Caco-2 (cell line): ENCODE data around the gene CIPC. TPM values are rescaled to one million over a fixed set of nuclear protein-coding genes. Genes with fewer than 3 reads are reported as not detected.

Source experiments
- BruUV-seq: library from RNA; stranded (reverse); fragments of 400-500 nt; replicated peaks from 2 replicates; lab custom pipeline; 2021; lab: Mats Ljungman, UMichigan
- CTCF ChIA-PET: fragments of 300-600 bp; sonication (Branson Sonifier 250); formaldehyde crosslinking; loops from one replicate; lab custom pipeline; 2022; ENCODE audit warnings: antibody characterized with exemption; lab: Charles Lee
- POLR2A ChIA-PET: fragments of 300-600 bp; sonication (Branson Sonifier 250); formaldehyde crosslinking; loops from one replicate; lab custom pipeline; 2022; ENCODE audit warnings: antibody characterized with exemption; lab: Charles Lee
- DNase-seq, 2 experiments: peaks; one replicate each; pipeline versions ENCODE4 v3.0.0 to v3.0.0-alpha.2; 2020 to 2022
- H3K27me3 ChIP-seq: replicated peaks from 2 replicates; pipeline ENCODE4 v1.6.0; 2011; ENCODE audit warnings: low read length; ENCODE audit not compliant: control insufficient read depth, insufficient read depth
- H3K36me3 ChIP-seq: 2 replicates; pipeline ENCODE4 v1.5.1; 2011; ENCODE audit warnings: low read length; ENCODE audit not compliant: control insufficient read depth, insufficient read depth
- H3K4me1 ChIP-seq: fragments of 250-450 bp; sonication (Bioruptor Pico); 2 replicates; pipeline ENCODE4 v1.5.1; 2020; ENCODE audit warnings: mild to moderate bottlenecking
- H3K4me3 ChIP-seq: 2 replicates; pipeline ENCODE4 v1.5.1; 2011; ENCODE audit warnings: low read depth, mild to moderate bottlenecking, control low read depth, low read length
- H3K9me3 ChIP-seq: fragments of 250-450 bp; sonication (Bioruptor Pico); 2 replicates; pipeline ENCODE4 v1.5.1; 2020; ENCODE audit warnings: mild to moderate bottlenecking, moderate library complexity
- H3K27ac Mint-ChIP-seq: one replicate; pipeline ENCODE4 v1.8.0; 2022; ENCODE audit warnings: mixed read lengths; ENCODE audit not compliant: unreplicated experiment
- H3K27me3 Mint-ChIP-seq: one replicate; pipeline ENCODE4 v1.8.0; 2022; ENCODE audit warnings: mixed read lengths; ENCODE audit not compliant: insufficient read depth, unreplicated experiment
- H3K36me3 Mint-ChIP-seq: one replicate; pipeline ENCODE4 v1.8.0; 2022; ENCODE audit warnings: mild to moderate bottlenecking, mixed read lengths; ENCODE audit not compliant: insufficient read depth, unreplicated experiment
- H3K4me1 Mint-ChIP-seq: one replicate; pipeline ENCODE4 v1.8.0; 2022; ENCODE audit warnings: low read depth, mixed read lengths; ENCODE audit not compliant: unreplicated experiment
- H3K4me3 Mint-ChIP-seq: one replicate; pipeline ENCODE4 v1.8.0; 2022; ENCODE audit warnings: mild to moderate bottlenecking, moderate library complexity, mixed read lengths; ENCODE audit not compliant: unreplicated experiment
- H3K9me3 Mint-ChIP-seq: one replicate; pipeline ENCODE4 v1.8.0; 2022; ENCODE audit warnings: mixed read lengths; ENCODE audit not compliant: unreplicated experiment
- CTCF ChIP-seq, 2 experiments: fragments of 200-600 bp in 1 of 2; IDR thresholded peaks; 1 replicate in 1 of 2; 2 replicates in 1 of 2; pipeline versions ENCODE4 v1.5.1 to v1.8.0; 2011 to 2022; ENCODE audit warnings: antibody characterized with exemption in 1 of 2, control low read depth in 1 of 2, inconsistent platforms in 1 of 2, low read depth in 1 of 2, low read length in 1 of 2, mild to moderate bottlenecking in 1 of 2, moderate library complexity in 1 of 2; ENCODE audit not compliant: insufficient read depth in 1 of 2, severe bottlenecking in 1 of 2, unreplicated experiment in 1 of 2
- intact Hi-C: fragments of 100-400 bp; cut with micrococcal nuclease; formaldehyde crosslinking; loops from one replicate; pipeline ENCODE4 v1.10.0; 2022; ENCODE audit not compliant: unreplicated experiment
- total RNA-seq: library from RNA; stranded (reverse); gene quantifications from 2 replicates; pipeline ENCODE4 v1.2.3, GENCODE V29; 2022

Gene CIPC
- total RNA-seq, 1 experiment from 2014 or later, result 15.4 TPM

- Histone ChIP-seq H3K9me3 (no peaks in the 10 kb centered on the region), H3K27me3 (no peaks in the 10 kb centered on the region), H3K4me3 (peak overlapping the region; percentile 88), H3K4me1 (peaks cover 5% of the 10 kb centered on the region; the same call in 1 of the 2 replicates), H3K36me3 (no peaks in the 10 kb centered on the region; the same call in 1 of the 2 replicates)
- no peaks in the 10 kb centered on the region for H3K27me3 Mint-ChIP-seq
- no peak for TF ChIP-seq CTCF (IDR thresholded peaks at IDR 0.05; ENCODE audit: insufficient read depth in 1 of 2, low read depth in 1 of 2, low read length in 1 of 2, severe bottlenecking in 1 of 2, unreplicated experiment in 1 of 2)
- intact Hi-C loops, result loop anchor here (1.0 to 2.0 kb wide), 2 partner anchors 13 to 222 kb away; partner anchors contain the start of genes GSTZ1 and POMT2
- H3K4me3 Mint-ChIP-seq, result peak overlapping the region; percentile 90
- POLR2A ChIA-PET, result interaction anchor here (1.1 kb wide), 1 partner anchor 83 kb away, joined by 12 read pairs; the partner anchor contains the start of gene TMEM63C
- H3K27ac Mint-ChIP-seq, result peak overlapping the region; percentile 97
- CTCF ChIA-PET, result interaction anchor here (0.8 to 2.1 kb wide), 7 partner anchors 28 to 226 kb away, joined by 3 to 9 read pairs (median 7); no protein-coding TSS in a partner anchor
- peaks cover 10% of the 10 kb centered on the region for H3K36me3 Mint-ChIP-seq
- BruUV-seq, result no TSS peak
- no peaks in the 10 kb centered on the region for H3K9me3 Mint-ChIP-seq
- peak in 1 of 2 experiments; percentile 30 for DNase-seq
- H3K4me1 Mint-ChIP-seq, result peaks cover 11% of the 10 kb centered on the region
Measured at GRCh38 chr14:77098529-77099353, 683 bp downstream of the CIPC start.

- no peaks in the 10 kb centered on the region for H3K27me3 ChIP-seq
- CTCF ChIA-PET, result interaction anchor here (0.6 to 2.0 kb wide), 4 partner anchors 29 to 1193 kb away, joined by 3 to 9 read pairs (median 6); no protein-coding TSS in a partner anchor
- no peaks in the 10 kb centered on the region for H3K9me3 Mint-ChIP-seq
- no peak for DNase-seq
- peak overlapping the region; percentile 90 for H3K4me3 Mint-ChIP-seq
- H3K9me3 ChIP-seq, result no peaks in the 10 kb centered on the region
- peaks cover 5% of the 10 kb centered on the region; the same call in 1 of the 2 replicates for H3K4me1 ChIP-seq
- BruUV-seq, result TSS peak; percentile 21
- peak overlapping the region; percentile 97 for H3K27ac Mint-ChIP-seq
- H3K36me3 Mint-ChIP-seq, result peaks cover 10% of the 10 kb centered on the region
- peaks cover 11% of the 10 kb centered on the region for H3K4me1 Mint-ChIP-seq
- POLR2A ChIA-PET, result no interaction called here
- no peaks in the 10 kb centered on the region for H3K27me3 Mint-ChIP-seq
- intact Hi-C loops, result loop anchor here (2.0 kb wide), 1 partner anchor 221 kb away; the partner anchor contains the start of genes GSTZ1 and POMT2
- peak overlapping the region; percentile 88 for H3K4me3 ChIP-seq
- TF ChIP-seq CTCF (IDR thresholded peaks at IDR 0.05; ENCODE audit: insufficient read depth in 1 of 2, low read depth in 1 of 2, low read length in 1 of 2, severe bottlenecking in 1 of 2, unreplicated experiment in 1 of 2), result no peak
- H3K36me3 ChIP-seq, result no peaks in the 10 kb centered on the region; the same call in 1 of the 2 replicates
Measured at GRCh38 chr14:77099425-77100167, 1.5 kb downstream of the CIPC start.

- Histone ChIP-seq H3K4me3 (no peak overlapping the region), H3K36me3 (no peaks in the 10 kb centered on the region; the same call in 1 of the 2 replicates), H3K4me1 (peaks cover 4% of the 10 kb centered on the region; the same call in 1 of the 2 replicates), H3K9me3 (no peaks in the 10 kb centered on the region), H3K27me3 (no peaks in the 10 kb centered on the region)
- H3K9me3 Mint-ChIP-seq, result no peaks in the 10 kb centered on the region
- intact Hi-C loops, result no loop called here
- no peak overlapping the region for H3K4me3 Mint-ChIP-seq
- no TSS peak for BruUV-seq
- H3K27ac Mint-ChIP-seq, result no peak overlapping the region
- H3K36me3 Mint-ChIP-seq, result peaks cover 10% of the 10 kb centered on the region
- ChIA-PET POLR2A (no interaction called here), CTCF (no interaction called here)
- TF ChIP-seq CTCF (IDR thresholded peaks at IDR 0.05; ENCODE audit: insufficient read depth in 1 of 2, low read depth in 1 of 2, low read length in 1 of 2, severe bottlenecking in 1 of 2, unreplicated experiment in 1 of 2), result no peak
- peaks cover 11% of the 10 kb centered on the region for H3K4me1 Mint-ChIP-seq
- no peaks in the 10 kb centered on the region for H3K27me3 Mint-ChIP-seq
- DNase-seq, result no peak
Measured at GRCh38 chr14:77100961-77101360, 2.9 kb downstream of the CIPC start.
